ENCODE data around the gene ANKRD27.
"Not testable (repeated sequence)": the region's sequence is repeated elsewhere in the genome, so short reads cannot be mapped to it uniquely, and the experiment has no call there.

Gene ANKRD27

DNA sequence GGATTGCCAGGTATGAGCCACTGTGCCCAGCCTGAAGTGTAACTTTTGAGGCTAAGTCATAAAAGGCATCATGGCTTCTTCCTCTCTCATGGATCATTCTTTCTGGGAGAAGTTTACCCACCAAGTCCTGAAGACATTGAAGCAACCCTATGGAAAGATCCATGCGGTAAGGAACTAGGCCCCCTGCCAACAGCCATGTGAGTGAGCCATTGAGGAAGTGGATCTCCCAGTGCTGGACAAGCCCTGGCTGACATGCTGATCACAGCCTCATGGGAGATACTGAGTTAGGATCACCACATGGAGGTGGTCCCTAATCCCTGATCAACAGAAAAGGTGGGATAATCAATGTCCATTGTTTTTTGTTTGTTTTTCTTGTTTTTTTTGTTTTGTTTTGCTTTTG, 13.3 kb upstream of the ANKRD27 start:
- DNase-seq (ENCODE audit: low spot score), result no peak

- DNase-seq (ENCODE audit: low spot score), result no peak
Observed at GRCh38 chr19:32687681-32688080, 12.7 kb upstream of the ANKRD27 start.

DNA sequence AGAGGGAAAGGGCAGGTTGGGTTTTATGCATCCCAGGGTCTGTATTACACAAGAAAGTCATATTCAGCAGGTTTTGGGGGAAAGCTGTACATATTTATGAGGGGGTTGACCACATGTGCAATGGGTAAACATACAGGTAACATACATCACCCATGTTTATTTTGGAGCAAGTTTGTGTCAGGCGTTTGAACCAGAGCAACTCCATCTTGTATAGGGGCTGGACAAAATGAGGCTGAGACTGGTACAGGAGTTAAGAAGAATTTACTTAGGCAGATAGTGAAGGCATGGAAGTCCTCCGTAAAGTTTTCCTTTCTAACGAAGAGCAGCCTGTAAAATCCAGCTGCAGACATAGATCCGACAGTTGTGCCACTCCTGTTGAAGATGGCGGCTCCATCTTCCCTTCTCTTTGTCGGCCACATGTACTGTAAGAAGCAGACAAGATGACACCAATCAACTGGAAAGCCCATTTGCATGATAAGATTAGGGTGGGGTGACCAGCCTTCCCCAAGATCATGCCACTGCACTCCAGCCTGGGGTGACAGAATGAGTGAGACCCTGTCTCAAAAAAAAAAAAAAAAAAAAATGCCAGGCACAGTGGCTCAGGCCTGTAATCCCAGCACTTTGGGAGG, 12.0 kb upstream of the ANKRD27 start:
- DNase-seq (ENCODE audit: low spot score), result no peak

GRCh38 chr19:32682317-32682716, 7.3 kb upstream of the ANKRD27 start:
- no peak for DNase-seq (ENCODE audit: low spot score)

GRCh38 chr19:32680986-32681385, 6.0 kb upstream of the ANKRD27 start:
- DNase-seq (ENCODE audit: low spot score), result no peak

- no peak for DNase-seq (ENCODE audit: low spot score)
Observed at GRCh38 chr19:32677657-32678056, 2.7 kb upstream of the ANKRD27 start.

GRCh38 chr19:32676895-32677359, 1.9 kb upstream of the ANKRD27 start:
- no peak for DNase-seq (ENCODE audit: low spot score)

GRCh38 chr19:32676186-32676894, 1.4 kb upstream of the ANKRD27 start:
- DNase-seq (ENCODE audit: low spot score), result no peak

DNA sequence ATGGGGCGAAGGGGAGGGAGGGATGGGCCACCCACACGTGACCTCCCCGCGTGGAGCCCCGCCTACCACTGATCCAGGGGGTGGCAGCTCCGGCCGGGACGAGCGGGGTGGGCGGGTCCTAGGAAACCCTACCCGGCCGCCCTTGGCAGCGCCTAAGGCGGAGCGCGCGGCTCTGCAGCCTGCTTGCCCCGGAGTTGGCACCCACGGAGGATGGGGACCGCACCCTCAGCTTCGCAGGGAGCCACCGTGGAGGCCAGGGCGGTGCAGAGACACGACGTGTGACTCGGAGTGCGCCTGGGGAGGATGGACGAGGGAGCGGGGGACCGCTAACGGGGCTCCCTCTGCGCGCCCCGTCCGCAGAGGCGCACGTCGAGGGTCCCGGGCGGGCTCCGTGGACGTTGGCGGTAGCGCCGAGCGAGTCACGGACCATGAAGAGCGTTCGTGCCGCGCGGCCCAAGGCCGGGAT, 773 bp upstream of the ANKRD27 start, which contains the start of gene RGS9BP:
Gene RGS9BP, plus strand, starts transcription at position 129 of the 466 bp plus-strand sequence. CDS start 416 bp downstream, outside the sequence.
- peak; percentile 95 for DNase-seq (ENCODE audit: low spot score)

DNA sequence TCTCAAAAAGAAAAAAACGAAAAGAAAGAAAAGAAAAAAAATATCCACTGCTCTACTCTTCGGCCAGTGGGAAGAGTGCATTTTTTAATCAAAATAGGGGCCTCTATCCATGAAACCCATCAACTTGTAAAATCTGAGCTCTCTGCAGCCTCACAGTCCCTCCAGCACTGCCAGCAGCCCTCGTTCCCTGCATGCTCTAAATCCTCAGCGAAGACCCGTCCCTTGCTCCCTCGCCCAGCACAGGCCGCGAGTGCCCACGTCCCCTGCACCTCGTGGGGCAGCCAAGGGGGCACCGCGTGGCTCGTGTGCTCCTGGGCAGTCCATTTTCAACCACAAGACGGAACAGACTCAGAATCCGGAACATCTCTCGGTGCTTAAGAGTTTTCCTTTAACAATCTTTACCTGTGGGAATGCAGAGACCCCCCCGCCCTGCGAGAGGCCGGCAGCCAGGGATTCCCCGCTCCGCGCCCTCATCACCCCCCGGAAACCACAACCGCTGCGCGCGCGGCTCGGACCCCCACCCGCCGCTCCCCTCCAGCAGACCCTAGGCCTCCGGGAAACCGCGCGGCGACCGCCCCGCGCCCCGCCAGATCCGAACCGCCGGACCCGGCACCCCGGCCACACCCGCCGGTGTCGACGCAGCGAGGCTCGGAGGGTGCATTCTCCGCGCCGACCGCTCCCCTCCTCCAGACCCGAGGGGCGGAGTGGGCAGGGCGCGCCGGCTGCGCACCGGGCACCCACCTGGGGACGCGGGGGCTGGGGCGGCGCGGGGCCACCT, 638 bp downstream of the ANKRD27 start:
- DNase-seq (ENCODE audit: low spot score), result no peak

GRCh38 chr19:32673573-32673972, 1.4 kb downstream of the ANKRD27 start:
- no peak for DNase-seq (ENCODE audit: low spot score)

DNA sequence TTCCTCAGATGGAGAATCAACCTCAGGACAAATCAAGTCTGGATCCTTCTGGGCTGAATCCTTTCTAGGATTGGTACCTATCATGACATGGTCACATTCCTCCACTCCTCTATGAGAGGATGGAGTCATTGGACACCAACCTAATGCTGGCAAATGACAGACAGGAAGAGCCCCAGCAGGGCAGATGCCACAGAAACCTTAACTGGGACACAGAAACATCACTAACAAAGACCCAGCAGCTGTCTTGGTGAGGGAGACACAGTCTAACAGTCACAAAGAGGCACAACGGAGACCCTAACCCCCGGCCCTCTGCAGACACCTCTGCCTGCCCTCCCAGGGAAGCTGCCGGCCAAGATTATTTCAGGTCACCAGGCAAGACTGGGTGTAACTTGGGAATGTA, 2.1 kb downstream of the ANKRD27 start:
- DNase-seq (ENCODE audit: low spot score), result no peak

DNA sequence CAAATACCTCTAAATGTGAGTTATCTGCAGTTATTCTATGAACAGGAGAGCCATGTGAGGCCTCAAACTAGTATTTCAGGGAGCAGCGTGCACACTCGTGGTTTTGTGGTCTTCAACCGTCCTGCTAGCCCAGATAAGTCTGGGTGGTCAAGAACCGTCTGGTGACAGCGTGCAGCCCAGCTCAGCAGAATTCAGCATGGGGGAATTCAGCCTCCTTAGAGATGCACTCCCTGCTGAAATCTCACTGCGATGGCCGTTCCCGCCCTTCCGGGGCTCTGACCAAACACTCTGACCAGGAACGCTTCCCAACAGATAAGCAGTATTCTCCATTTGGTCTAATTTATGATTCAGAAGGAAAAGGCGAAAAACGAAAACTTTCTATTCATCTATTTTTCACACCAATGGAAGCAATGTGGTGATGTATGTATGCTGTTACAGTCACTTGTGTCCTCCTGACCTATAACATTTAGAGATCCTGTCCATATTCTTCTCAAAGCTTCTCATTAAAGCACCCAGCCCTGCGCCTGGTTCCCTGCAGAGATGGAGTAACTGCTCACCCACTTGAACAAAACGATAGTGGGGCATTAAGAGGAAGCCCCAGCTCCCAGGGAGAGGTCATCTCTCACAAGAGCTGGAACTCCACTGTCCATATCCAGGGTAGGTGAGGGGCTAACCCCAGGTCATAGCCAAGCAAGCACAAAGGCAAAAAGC, 2.9 kb downstream of the ANKRD27 start:
- DNase-seq (ENCODE audit: low spot score), result no peak

DNA sequence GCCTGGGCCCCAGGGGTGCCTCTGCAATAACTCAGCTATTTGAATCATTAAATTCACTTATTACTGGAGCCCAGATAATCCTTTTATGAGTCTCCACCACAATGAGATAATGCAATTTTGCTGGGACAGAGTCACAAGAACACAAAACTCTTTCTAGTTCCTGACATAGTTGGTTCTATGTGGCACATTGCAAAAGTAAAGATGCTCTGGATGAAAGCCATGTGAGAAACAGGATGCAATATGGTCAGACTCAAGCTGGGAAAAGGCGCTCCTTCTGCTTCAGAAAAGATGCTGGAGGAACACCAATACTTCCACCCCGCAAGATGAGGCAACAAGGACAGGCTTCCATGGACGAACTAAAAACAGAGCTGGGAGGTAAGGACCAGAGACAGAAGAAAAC, 5.7 kb downstream of the ANKRD27 start:
- no peak for DNase-seq (ENCODE audit: low spot score)

DNA sequence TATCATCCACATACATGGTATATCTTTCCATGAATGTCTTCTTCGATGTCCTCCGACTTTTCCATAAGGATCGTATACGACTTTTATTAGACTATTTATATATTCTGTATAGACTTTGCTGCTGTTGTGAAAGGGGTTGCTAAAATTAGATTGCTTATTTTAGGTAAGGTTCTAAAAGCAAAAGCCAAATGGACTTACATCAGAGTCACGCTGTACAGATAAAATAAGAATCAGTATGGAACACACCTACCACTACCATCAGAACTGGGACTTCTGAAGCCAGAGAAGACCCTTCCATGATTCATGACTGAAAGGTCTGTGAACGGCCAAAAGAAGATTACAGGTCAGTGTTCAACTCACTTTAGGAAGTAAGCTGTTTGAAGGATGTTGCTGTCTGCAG, 8.9 kb downstream of the ANKRD27 start:
- DNase-seq (ENCODE audit: low spot score), result no peak

DNA sequence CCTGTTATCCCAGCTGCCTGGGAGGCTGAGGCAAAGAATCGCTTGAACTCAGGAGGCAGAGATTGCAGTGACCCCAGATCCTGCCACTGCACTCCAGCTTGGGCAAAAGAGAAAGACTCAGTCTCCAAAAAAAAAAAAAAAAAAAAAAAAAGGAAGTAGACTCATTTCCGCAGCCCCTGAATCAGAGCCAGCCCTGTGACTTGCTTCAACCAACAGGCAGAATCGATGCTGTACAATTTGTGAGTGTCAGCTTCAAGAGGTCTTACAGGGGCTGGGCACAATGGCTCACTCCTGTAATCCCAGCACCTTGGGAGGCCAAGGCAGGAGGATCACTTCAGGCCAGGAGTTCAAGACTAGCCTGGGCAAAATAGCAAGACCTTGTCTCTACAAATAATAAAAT, 12.8 kb downstream of the ANKRD27 start:
- no peak for DNase-seq (ENCODE audit: low spot score)

GRCh38 chr19:32661318-32661717, 13.7 kb downstream of the ANKRD27 start:
- DNase-seq (ENCODE audit: low spot score), result no peak

DNA sequence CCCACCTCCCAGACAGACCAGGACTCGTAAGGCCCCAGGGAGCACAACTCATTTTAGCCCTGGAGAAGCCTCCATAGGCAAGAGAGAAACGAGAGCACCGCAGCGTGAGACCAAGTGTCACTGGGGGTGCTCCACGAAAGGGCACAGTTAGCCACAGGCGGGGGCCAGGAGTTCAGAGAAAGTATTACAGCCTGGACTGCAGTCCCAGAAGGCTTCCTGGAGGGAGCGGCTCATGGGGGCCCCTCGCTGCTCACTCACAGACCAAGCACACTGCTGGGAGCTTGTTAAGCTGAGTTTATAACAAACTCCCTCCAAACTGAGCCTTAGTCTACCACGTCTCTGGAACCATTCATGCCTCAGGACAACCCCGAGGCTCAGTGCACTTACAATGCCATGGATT, 16.5 kb downstream of the ANKRD27 start:
- no peak for DNase-seq (ENCODE audit: low spot score)

DNA sequence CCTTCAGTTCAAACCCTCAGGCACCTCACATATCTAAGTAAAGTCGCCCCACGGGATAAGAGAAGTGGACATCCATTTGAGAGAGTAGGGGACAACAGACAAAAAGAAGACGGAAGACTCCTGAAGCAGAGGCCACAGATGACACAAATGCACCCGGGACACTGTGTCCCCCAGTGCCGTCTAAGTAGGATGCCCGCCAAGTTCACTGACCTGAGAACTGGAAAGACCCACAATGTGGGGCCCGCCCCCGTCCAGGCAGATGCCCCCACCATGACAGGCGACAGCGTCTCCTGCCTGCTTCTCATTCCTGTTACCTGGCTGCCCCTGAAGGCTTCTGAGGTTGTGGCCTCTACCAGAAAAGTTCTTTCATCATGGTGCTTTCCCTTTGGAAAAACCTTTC, 16.9 kb downstream of the ANKRD27 start:
- no peak for DNase-seq (ENCODE audit: low spot score)

GRCh38 chr19:32656379-32656778, 18.6 kb downstream of the ANKRD27 start:
- DNase-seq (ENCODE audit: low spot score), result not testable (repeated sequence)

GRCh38 chr19:32653599-32653915, 21.4 kb downstream of the ANKRD27 start:
- no peak for DNase-seq (ENCODE audit: low spot score)

DNA sequence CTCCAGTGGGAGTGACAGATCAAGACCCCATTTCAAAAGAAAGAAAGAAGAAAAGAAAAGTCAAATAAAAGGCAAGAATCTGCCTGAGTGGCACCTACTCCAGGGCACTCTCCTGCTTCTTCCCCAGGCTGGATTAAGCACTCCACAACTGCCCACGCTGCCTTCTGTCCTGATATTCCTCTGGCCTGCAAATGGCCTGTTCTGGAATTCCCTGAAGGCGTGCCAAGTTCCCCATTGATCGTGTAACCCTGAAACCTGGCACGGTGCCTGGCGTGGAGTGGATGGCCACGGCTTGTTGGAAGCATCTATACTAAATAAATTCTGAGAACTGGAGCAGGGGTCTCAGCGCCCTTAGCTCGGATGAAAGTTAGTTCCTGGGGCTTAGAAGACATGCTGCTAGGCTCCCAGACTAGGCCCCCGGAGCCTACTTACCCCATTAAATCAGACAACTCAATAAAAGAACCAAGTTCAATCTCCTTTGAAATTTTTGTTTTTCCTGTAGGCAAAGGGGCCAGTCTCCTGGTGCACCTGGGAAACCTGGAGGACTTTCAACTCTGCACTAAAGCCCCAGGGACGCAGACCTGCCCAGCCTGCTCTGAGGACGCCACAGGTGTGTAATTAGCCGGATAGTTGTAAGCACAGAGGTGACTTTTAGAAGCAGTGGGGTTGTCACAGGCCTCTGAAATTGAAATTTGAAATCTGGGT, 21.9 kb downstream of the ANKRD27 start:
- no peak for DNase-seq (ENCODE audit: low spot score)

Data from GM03348 (cell line).